HT1080 (cell line): Measurements from ENCODE around the gene JPH2. TPM values are rescaled to one million over a fixed set of nuclear protein-coding genes. Genes with fewer than 3 reads are reported as not detected.

Source experiments
- DNase-seq: peaks from one replicate; pipeline ENCODE4 v3.0.0-alpha.2; 2015; ENCODE audit warnings: low read depth
- total RNA-seq: library from RNA; depleted of rRNA; stranded (reverse); fragments of >200 nt; shearing (Covaris generic); gene quantifications from 2 replicates; pipeline ENCODE4 v1.2.3, GENCODE V29; 2014; rRNA removed

JPH2 gene
- total RNA-seq, 1 experiment from 2014 or later, result 0.34 TPM

DNA sequence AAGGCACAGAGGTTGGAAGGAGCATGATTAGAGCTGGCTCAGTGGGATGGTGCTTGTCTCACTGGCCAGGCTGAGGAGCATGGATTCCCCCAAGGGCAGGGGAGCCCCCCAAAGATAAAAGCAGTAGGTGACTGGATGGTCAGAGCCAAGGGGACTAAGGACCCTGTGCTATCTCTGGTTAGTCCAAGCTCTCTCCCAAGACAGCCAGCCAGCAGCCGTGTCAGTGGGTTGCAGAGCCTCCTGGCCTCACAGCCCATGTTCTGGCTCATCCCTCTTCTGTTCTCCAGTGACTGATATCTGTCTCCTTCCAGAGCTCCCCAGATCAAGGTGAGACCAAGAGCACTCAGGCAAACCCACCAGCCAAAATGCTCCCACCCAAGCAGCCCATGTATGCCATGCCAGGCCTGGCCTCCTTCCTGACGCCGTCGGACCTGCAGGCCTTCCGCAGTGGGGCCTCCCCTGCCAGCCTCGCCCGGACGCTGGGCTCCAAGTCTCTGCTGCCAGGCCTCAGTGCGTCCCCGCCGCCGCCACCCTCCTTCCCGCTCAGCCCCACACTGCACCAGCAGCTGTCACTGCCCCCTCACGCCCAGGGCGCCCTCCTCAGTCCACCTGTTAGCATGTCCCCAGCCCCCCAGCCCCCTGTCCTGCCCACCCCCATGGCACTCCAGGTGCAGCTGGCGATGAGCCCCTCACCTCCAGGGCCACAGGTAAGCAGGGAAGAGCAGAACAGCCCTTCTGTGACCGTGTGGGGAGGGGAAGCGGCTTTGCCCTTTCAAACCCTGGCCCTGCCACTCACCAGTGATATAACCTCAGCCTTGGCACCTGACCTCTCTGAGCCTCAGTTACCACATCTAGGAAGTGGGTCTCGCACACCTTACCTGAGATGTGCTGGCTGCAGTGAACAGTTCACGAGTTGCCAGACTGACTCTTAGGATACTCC is 121.3 kb downstream of the JPH2 start:
- no peak for DNase-seq

DNA sequence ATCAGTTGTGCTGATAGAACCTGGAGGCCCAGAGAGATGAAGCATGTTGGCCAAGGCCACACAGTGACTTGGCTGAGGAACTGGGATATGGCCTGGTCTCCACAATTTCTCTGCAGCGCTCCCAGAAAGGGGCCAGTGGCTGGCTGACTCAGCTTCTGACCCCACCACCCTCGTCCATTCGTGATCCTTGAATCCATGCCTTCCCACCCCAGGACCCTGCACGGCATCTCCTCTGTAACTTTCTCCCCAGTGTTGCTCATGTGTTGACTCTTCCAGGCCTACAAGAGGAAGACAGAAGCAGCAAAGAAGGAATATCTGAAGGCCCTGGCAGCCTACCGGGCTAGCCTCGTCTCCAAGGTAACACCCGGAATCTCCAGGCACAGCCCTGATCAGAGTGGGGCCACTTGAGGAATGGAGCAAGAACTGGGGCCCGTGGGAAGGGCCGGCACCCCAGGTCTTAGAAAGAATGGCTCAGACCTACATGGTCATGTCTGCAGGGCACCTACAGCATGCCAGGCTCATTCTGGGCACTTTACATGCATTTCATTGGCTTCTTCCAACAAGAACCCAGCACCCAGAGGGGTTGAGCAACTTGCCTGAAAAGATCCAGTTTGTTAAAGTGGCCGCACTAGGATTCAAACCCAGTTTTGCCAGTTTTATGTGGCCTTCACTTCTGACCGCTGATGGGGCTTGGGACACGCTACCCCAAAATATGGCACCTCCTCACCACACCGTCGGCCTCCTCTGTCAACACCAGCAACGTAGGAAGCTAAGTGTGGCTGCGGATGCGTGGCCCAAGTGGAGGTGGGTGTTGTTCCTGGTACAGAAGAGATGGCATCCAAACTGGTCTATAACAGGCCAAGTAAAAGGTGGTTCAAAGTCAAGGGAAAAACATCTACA is 122.2 kb downstream of the JPH2 start:
- no peak for DNase-seq

Other genes starting within 250 kb of the JPH2 start
- gene OSER1, start 23.6 kb upstream of the JPH2 start, total RNA-seq, result 39.2 and 42.6 TPM in 2 replicates
- 0.03 TPM in 1 of 2 replicates, not detected in the other for gene GDAP1L1, start 60.1 kb upstream of the JPH2 start, total RNA-seq
- 5.8 and 7.5 TPM in 2 replicates for gene FITM2, start 124.0 kb upstream of the JPH2 start, total RNA-seq
- not detected in 2 replicates for gene R3HDML, start 149.9 kb upstream of the JPH2 start, total RNA-seq
- gene HNF4A, start 168.5 kb upstream of the JPH2 start, total RNA-seq, result 0.34 TPM in 1 of 2 replicates, not detected in the other